NT2/D1 (cell line): ENCODE results near the gene S100A16.

Experiments
- SUZ12 ChIP-seq: IDR thresholded peaks from 2 replicates; pipeline ENCODE4 v1.6.1; 2011; ENCODE audit not compliant: insufficient read length, insufficient read depth; ENCODE audit errors: extremely low read depth
- YY1 ChIP-seq: IDR thresholded peaks from 2 replicates; pipeline ENCODE4 v1.6.1; 2011; ENCODE audit not compliant: insufficient read length, insufficient read depth
- ZNF274 ChIP-seq: IDR thresholded peaks from 2 replicates; pipeline ENCODE4 v1.6.1; 2011; ENCODE audit warnings: mild to moderate bottlenecking, low read depth, low read length

- TF ChIP-seq SUZ12 (no peak), YY1 (no peak), ZNF274 (no peak)
These were observed 46.2 kb upstream of the S100A16 start for GRCh38 chr1:153659175-153659534.
